ENCODE measurements around the gene DYNLT4.

DYNLT4 gene

DNA sequence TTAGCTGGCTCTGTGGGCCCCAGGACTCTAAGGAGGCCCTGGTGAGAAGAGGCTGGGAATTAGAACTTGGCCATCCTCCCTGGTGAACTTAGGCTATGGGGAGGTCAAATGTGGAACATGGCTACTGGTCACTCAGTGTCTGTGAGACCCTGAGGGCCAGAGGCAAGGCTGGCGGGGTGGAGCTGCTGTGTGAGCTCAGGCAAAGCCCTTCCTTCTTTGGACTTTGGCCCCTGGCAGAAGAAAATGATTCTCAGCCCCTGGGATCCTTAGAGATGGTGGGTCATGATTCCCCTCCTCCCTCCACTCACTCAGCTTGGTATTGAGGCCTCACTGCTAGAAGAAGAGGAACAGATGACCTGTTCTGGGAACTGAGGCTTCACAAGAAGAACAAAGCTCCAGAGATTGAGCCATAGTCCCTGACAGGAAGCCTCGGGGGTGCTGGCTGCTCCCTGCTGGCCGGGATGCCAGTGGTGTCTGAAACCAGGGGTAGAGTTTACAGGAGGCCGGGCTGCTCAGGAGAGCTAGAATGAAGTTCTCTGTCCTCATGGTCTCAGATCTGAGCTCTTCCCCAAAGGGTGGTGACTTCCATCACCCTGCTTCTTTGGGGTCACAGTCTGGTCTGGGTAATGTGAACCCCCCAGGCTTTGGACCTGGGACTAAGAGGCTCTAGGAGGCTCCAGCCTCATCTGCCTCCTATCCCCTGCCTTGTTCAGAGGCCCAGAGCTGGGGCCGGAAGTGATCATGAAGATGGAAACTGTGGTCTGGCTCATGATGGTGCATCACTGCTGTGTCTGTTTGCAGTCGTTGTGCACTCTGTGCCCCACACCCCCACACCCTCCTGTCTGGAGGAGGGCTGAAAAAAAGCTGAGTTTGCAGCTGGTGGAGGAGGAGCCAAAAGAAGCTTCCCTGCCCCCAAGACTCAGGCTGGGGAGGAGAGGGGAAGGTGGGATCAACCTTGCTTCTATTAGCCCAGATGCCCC is 2.1 kb upstream of the DYNLT4 start:
- FAIRE-seq (no peak), DNase-seq (ENCODE audit: insufficient read length, low spot score) (no peak)
- TF ChIP-seq POLR2A (IDR thresholded peaks at IDR 0.05; ENCODE audit: low read depth, low read length): 0 out of 2 replicates have a peak, but pooled peaks have one; percentile 3

DNA sequence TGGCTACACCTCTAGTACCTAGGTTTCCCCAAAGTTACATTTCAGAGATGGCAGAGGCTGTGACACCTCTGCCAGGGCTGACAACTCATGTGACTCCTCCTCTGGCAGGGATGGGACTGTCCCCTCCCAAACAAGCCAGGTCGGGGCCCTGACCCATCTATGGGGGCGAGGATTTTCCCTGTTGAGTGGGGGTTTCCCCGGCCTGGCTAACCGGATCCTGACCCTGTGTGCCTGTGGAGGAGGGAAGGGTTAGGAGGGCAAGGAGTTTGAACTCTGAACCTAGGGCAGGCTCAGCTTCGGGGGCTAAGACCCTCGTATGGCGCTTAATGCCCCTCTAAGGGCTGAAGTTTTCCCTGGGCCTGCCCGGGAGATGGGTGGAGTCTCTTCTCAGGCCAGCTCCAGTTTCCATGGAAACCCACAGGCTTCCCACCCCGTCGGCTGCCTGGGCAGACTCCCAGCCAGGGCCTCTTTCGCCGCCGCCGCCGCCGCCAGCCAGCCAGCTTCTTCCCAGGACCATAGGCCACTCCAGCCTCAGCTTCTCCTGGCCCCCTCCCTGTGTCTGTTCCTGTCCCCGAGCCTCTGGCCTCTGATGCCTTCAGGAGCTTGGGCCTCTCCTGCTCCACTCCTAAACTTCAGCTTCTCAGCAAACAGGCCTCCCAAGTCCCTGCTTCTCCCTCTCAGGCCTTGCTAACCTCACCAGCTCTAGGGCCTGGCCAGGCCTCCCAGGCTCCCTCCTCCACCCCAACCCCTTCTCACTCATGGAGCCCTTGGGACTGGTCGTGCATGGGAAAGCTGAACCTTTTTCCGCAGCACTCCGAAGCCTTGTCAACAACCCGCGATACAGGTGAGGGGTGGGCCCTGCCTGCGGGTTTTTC is 1.1 kb upstream of the DYNLT4 start, which contains the start of gene BTBD19:
Gene BTBD19, plus strand, starts transcription at position 461 of the 875 bp plus-strand sequence. Its CDS starts 298 bp downstream, at position 759.
- TF ChIP-seq POLR2A (IDR thresholded peaks at IDR 0.05; ENCODE audit: low read depth, low read length): no peak
- no peak for FAIRE-seq
- DNase-seq (ENCODE audit: insufficient read length, low spot score): no peak

DNA sequence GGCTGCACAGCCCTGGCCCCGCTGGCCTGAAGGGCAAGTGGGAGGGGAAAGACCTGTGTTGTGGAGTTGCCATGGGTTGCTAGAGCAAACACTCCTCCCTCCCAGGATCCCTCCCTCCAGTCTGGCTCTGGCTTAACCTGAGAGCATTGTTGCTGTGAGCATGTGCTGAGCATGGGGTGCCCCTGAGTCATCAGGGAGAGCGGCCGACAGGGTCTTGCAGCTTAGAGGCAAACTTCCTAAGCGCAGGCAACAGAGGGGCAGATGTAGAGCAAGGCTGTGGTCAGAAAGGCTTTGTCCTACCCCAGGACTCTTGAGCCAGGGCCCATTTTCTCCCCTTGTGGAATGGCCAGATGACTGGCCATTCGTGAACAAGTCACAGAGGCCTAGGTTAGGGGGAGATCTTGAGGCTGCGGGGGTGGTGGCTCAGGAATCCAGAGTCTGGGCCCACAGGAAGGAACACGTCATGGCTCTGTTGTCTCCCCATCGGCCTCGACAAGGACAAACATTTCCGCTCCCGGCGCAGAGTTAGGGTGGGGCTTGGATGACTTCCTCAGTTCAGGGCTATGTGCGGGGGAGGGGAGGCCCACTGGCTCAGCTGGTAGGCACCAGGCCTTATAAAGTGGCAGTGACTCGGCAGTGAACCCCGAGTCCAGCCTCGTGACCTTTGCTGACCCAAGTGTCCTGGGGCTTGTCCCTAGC is 362 bp upstream of the DYNLT4 start:
- FAIRE-seq: peak; percentile 76
- DNase-seq (ENCODE audit: insufficient read length, low spot score): peak; percentile 95
- TF ChIP-seq POLR2A (IDR thresholded peaks at IDR 0.05; ENCODE audit: low read depth, low read length): peak; percentile 33; the same call in 1 of the 2 replicates

DNA sequence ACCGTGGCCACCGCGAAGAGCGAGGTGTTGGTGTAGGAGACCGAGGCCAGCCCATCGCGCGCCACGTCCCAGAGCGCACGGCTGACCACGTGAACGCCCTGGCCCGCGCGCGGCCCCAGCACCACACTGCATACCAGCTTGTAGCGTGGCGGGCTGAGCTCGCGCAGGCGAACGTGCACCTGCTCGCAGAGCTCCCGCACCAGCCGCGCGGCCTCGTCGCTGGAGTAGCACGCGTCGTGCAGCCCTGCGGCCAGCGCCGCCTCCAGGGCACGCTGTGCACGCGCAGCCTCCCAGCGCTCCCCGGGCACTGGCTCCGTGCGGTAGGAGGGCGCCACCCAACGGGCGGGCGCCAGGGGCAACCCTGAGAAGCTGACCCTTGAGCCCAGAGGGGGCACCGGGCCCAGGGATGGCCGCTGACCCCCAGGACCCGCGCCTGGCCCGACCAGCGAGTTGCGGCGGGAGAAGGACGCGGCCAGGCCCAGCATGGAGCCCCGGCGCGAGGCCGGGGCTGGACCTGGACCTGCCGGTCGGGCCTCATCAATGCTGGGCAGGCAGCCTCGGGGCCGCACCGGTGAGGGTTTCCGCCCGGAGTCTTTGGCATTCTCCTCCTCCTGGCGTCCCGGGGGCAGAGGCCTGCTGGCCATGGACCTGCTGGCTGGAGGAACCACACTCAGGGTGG is 987 bp downstream of the DYNLT4 start:
- FAIRE-seq: no peak
- TF ChIP-seq POLR2A (IDR thresholded peaks at IDR 0.05; ENCODE audit: low read depth, low read length): no peak
- DNase-seq (ENCODE audit: insufficient read length, low spot score): no peak

DNA sequence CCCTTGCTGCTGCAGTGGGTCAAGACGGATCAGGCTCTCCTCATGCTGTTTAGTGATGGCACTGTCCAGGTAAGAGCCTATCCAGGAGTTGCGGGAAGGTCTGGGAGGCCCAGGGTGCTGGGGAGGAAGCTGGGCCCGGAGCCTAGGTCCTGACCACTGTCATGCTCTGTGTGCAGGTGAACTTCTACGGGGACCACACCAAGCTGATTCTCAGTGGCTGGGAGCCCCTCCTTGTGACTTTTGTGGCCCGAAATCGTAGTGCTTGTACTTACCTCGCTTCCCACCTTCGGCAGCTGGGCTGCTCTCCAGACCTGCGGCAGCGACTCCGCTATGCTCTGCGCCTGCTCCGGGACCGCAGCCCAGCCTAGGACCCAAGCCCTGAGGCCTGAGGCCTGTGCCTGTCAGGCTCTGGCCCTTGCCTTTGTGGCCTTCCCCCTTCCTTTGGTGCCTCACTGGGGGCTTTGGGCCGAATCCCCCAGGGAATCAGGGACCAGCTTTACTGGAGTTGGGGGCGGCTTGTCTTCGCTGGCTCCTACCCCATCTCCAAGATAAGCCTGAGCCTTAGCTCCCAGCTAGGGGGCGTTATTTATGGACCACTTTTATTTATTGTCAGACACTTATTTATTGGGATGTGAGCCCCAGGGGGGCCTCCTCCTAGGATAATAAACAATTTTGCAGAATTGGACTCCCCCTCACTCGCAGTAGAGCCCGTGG is 1.7 kb downstream of the DYNLT4 start:
- no peak for TF ChIP-seq POLR2A (IDR thresholded peaks at IDR 0.05; ENCODE audit: low read depth, low read length)
- no peak for FAIRE-seq
- no peak for DNase-seq (ENCODE audit: insufficient read length, low spot score)

DNA sequence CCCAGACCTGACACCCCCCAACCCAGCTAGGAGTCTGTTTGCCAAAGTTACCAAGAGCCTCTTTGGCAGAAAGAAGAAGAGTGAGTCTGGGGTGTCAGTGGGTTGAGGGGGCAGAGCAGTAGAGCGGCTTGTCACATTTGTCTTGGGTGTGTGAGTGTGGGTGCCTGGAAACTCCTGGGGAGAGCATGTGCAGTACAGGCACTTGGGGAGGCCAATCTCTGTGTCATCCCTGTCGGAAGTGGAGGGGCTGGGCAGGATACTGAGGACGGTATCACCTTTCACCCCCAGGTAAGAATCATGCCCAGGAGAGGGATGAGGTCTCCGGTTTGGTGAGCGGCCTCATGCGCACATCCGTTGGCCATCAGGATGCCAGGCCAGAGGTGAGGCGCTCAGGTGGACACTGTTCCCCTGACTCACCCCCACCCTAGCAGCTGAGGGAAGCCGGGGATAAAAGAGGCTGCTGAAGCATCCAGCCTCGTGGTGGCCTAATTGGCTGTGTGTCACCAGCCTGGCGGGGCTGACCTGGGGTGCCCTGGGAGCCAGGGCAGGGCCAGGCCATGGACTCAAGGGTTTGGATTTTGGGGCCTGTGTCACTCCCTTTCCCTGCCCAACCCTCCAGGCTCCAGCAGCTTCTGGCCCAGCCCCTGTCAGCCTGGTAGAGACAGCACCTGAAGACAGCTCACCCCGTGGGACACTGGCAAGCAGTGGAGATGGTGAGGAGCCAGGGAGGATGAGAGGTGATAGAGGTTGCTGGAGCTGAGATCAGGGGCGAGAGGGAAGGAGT is 3.6 kb downstream of the DYNLT4 start:
- FAIRE-seq: no peak
- no peak for TF ChIP-seq POLR2A (IDR thresholded peaks at IDR 0.05; ENCODE audit: low read depth, low read length)
- no peak for DNase-seq (ENCODE audit: insufficient read length, low spot score)

DNA sequence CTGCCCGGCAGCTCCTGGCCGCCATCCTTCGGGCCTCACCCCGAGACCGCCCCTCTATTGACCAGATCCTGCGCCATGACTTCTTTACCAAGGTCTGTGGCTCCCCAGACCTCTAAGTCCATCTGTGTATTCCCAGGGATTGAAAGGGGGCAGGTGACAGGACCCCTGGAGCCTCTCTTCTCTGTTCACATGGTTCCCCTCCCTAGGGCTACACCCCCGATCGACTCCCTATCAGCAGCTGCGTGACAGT is 4.2 kb downstream of the DYNLT4 start:
- FAIRE-seq: no peak
- no peak for TF ChIP-seq POLR2A (IDR thresholded peaks at IDR 0.05; ENCODE audit: low read depth, low read length)
- DNase-seq (ENCODE audit: insufficient read length, low spot score): no peak

DNA sequence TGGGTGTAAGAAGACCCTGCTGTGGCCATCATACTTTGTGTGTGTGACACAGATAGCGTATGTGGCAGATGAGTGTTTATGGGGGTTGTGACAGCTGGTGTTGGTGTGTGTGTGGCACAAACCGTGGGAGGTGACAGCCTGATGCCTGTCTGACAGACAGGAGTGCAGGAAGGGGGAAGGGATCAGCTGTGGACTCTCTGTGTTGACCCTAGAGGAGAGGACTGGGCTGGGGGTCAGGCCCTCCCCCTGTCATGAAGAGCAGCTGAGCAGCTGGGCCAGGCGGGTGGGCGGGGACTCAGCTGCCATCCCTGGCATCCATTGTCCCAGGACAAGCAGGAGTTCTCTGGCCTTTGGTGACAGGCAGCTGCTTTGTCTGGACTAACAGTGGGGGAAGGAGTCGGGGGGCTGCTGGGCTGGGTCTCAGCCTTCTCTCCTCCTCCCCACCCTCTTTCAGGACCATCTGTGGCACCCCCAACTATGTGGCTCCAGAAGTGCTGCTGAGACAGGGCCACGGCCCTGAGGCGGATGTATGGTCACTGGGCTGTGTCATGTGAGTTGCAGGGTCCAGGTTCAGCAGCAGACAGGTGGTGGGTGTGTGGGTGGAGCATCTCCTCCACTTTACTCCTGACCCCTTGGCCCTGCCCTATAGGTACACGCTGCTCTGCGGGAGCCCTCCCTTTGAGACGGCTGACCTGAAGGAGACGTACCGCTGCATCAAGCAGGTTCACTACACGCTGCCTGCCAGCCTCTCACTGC is 4.7 kb downstream of the DYNLT4 start:
- FAIRE-seq (no peak), DNase-seq (ENCODE audit: insufficient read length, low spot score) (no peak)
- no peak for TF ChIP-seq POLR2A (IDR thresholded peaks at IDR 0.05; ENCODE audit: low read depth, low read length)

DNA sequence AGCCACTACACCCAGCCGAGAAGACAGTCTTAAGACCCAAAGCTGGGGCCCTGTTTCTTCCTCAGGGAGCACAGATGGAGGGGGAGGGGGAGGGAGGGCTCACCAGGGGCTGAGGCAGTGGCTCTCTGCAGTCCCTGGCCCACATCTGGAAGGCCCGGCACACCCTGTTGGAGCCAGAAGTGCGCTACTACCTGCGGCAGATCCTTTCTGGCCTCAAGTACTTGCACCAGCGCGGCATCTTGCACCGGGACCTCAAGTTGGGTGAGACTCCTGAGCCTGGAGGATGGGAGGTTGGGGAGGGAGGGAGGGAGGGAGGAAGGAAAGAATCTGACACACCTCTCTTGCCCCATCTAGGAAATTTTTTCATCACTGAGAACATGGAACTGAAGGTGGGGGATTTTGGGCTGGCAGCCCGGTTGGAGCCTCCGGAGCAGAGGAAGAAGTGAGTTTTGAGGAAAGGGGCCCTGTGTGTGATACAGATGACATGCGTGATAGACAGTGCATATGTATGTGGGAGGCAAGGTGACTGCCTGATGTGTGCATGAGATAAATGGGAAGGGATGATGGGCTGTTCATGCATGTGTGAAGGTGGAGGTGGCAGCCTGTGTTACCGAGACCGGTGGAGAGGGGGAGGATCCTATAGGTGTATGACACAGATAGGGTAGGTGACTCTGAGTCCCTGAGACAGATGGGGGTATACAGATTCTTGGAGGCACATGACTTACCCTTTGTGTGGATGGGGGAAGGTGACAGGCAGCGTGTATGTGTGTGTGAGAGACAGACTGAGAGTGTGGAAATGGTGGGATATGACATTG is 5.5 kb downstream of the DYNLT4 start:
- no peak for FAIRE-seq

DNA sequence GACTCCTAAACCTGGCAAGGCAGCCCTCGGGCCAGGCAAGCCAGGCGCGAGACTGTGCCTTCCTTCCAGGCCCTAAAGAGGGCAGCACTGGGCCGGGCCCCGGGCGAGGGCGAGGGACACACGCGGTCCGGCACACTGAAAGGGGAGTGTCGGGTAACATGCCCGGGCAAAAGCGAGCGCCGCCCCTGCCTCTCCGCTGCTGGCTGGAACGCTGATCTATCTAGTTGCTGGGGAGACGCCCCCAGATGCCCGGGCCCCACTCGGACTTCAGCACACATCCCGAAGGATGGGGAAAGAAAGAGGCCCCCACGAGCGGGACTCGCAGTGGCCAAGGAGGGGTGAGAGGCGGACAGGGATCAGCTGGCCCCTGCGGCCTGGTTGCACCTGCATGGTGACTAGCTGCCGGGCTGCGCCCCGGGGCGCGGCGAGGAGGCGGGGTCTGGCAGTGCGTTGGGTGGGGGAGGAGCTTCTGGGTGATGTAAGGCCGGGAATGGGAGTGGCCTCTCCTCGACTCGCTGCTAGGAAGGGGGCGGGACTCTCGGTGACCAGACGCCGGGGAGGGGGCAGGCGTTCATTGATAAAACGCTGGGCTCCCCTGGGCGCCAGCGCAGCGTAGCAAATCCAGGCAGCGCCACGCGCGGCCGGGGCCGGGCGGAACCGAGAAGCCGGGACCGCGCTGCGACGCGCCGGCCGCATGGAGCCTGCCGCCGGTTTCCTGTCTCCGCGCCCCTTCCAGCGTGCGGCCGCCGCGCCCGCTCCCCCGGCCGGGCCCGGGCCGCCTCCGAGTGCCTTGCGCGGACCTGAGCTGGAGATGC is 7.2 kb downstream of the DYNLT4 start, which contains the start of gene PLK3:
Gene PLK3, plus strand, starts transcription at position 608 of the 815 bp plus-strand sequence. Its CDS starts 87 bp downstream, at position 695.
- peak; percentile 72 for FAIRE-seq
- TF ChIP-seq POLR2A (IDR thresholded peaks at IDR 0.05; ENCODE audit: low read depth, low read length): peak; percentile 98
- peak; percentile 87 for DNase-seq (ENCODE audit: insufficient read length, low spot score)

More for the DNA sequence above, 5.5 kb downstream of the DYNLT4 start:
- no peak for TF ChIP-seq POLR2A (IDR thresholded peaks at IDR 0.05; ENCODE audit: low read depth, low read length)
- DNase-seq (ENCODE audit: insufficient read length, low spot score): no peak
